ENCODE results near the gene ATF7IP. TPM values are rescaled to one million over a fixed set of nuclear protein-coding genes. Genes with fewer than 3 reads are reported as not detected.

ATF7IP gene
- total RNA-seq, 4 donors from 2014 or later = 53.7 to 70.3 (median 56.3) TPM

DNA sequence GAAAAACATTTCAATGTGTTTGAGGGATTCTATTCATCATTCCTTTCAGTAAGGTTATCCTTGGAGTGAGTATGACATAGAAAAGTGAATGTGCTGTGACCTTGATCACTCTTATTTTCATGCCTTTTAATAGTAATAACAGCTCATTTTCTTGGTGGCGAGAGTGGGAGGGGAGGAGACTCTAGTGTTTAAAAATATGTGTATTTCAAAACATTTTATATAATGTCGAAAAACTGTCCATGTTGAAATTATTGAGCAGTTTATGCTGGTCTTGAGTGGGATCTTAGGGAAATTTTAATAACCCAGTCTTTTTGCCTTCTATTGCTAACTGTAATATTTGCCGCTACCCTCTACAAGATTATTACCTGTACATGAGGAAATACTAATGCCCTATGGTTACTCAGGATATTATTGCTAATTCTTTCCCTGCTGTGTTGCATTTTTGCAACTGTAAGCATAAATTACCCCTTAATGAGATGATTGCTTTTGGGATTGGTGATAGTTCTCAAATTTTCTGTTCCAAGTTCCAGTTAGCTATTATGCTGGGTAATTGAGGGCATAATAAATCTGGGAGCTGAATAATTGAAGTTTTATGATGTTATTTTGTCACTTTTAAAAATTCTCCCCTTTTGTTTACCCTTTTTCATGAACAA, 21.9 kb downstream of the ATF7IP start:
- TF ChIP-seq CTCF (IDR thresholded peaks at IDR 0.05; ENCODE audit: low read depth) = no peak

GRCh38 chr12:14390449-14390848, 25.0 kb downstream of the ATF7IP start:
- no peak for TF ChIP-seq CTCF (IDR thresholded peaks at IDR 0.05; ENCODE audit: low read depth)

GRCh38 chr12:14390870-14391530, 25.5 kb downstream of the ATF7IP start:
- no peak for TF ChIP-seq CTCF (IDR thresholded peaks at IDR 0.05; ENCODE audit: low read depth)

- TF ChIP-seq CTCF (IDR thresholded peaks at IDR 0.05; ENCODE audit: low read depth) = no peak
Observed at GRCh38 chr12:14393751-14394150, 28.3 kb downstream of the ATF7IP start.

GRCh38 chr12:14394317-14395073, 29.0 kb downstream of the ATF7IP start:
- no peak for TF ChIP-seq CTCF (IDR thresholded peaks at IDR 0.05; ENCODE audit: low read depth)

GRCh38 chr12:14395074-14395778, 29.7 kb downstream of the ATF7IP start:
- TF ChIP-seq CTCF (IDR thresholded peaks at IDR 0.05; ENCODE audit: low read depth) = no peak
